Measurements from ENCODE around the gene NSMCE4A.
"Not testable (repeated sequence)": the region's sequence is repeated elsewhere in the genome, so short reads cannot be mapped to it uniquely, and the experiment has no call there.

Gene NSMCE4A

GRCh38 chr10:121974535-121975294 is at the start of gene NSMCE4A:
Gene NSMCE4A, minus strand, starts transcription at chr10:121975217. Its CDS starts 52 bp downstream, at chr10:121975165.
- in situ Hi-C loops (cut with HindIII; ENCODE audit: low sequenced_read_pairs) = no loop called here

GRCh38 chr10:122023257-122023656 is 48.2 kb upstream of the NSMCE4A start:
- in situ Hi-C loops (cut with HindIII; ENCODE audit: low sequenced_read_pairs) = not testable (repeated sequence)

GRCh38 chr10:122022276-122022675 is 47.3 kb upstream of the NSMCE4A start:
- in situ Hi-C loops (cut with HindIII; ENCODE audit: low sequenced_read_pairs) = no loop called here

DNA sequence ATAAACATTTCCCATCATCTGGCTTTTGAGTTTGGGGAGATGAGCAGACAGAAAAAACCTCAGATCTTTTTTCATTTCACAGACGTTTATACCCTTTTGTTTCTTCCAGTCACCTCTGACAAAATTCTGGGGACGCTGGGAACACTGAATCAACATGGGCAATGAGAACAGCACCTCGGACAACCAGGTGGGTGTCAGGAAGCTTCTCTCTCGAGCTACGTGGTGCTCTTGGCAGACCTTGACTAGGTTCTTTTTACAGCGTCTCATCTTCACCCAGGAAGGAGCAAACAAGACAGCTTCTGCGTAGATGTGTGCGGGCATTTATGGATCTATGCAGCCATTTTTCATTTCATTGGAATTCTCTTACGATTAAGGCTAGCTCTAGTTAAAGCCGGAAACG is 46.8 kb upstream of the NSMCE4A start:
- in situ Hi-C loops (cut with HindIII; ENCODE audit: low sequenced_read_pairs) = no loop called here

- in situ Hi-C loops (cut with HindIII; ENCODE audit: low sequenced_read_pairs) = no loop called here
Measured at GRCh38 chr10:122021379-122021778, 46.4 kb upstream of the NSMCE4A start.

DNA sequence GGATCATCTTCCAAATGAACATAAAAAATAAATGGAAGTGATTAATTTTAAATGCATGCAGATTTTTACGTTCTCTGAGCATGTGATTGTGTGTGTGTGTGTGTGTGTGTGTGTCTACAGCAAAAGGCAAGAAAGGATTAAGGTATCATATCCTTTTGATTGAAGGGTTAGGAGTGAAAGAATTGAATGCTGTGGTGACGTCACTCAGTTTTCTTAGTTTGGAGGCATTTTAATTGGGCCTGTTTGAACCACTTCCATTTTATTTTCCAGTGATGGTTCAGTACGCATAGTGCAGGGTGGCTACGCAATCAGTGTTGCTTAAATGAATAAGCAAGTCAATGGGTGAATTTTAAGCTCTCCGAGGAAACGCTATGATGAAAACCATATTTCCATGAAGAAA is 45.2 kb upstream of the NSMCE4A start:
- in situ Hi-C loops (cut with HindIII; ENCODE audit: low sequenced_read_pairs) = no loop called here

DNA sequence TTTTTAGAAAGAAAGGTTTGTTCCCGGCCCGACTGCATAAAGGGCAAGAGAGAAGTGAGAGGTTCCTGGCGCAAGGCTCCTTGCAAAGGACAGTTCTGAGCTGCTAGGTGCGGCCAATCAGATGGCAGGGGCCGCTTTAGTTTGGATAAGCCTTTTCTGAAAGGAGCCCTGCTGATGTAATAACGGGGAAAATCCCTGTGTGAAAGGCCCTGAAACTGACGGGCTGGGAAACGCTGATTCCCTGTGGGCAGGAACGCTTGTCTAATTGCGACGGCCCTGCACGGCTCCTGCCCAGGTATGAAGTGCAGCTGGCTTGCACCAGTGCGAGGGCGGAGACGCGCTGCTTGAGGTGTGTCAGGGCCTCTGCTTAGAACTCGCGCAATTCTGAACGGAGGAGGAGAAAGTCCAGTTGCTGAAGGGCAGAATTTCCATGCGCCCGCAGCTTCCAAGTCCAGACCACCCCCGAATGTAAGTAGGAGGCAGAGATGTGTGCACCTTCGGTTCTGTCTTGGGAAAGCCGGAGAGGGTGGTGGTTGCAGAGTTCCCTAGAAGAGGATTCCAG is 44.5 kb upstream of the NSMCE4A start:
- in situ Hi-C loops (cut with HindIII; ENCODE audit: low sequenced_read_pairs) = no loop called here

DNA sequence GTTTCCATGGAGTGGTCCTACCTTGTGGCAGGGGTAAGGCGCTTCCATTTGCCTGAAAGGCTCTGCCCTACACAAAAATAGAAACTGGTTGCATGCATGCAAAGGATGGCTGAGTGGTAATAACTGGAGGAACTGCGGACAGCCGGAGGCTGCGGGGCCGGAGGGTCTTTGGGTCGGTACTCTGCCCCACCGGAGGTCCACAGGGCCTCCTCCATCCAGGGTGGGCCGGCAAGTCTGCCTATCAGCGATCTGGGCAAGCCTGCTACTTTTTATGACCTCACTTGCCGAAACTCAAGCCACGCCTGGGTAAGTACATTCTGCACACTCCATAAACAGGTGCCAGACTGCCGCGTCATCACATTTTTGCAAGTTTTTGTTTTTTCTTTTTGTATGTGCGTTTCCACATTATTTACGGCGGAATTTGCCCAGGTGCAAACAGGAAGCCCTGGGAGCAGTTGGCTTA is 44.0 kb upstream of the NSMCE4A start:
- in situ Hi-C loops (cut with HindIII; ENCODE audit: low sequenced_read_pairs) = no loop called here

DNA sequence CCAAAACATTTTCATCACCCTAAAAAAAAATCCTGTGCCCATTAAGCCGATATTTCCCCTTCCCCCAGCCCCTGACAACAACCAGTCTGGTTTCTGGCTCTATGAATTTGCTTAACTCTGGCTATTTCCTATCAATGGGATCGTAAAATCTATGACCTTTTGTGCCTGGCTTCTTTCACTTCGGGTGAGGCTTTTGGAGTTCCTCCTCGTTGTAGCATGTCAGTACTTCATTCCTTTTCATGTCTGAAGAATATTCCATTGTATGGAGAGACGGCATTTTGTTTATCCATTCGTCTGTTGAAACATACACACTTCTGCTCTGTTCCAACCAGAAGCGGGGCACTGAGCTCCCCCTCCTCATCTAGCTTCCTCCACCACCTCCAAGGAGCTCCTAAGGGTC is 43.5 kb upstream of the NSMCE4A start:
- in situ Hi-C loops (cut with HindIII; ENCODE audit: low sequenced_read_pairs) = no loop called here

GRCh38 chr10:122017926-122018325 is 42.9 kb upstream of the NSMCE4A start:
- in situ Hi-C loops (cut with HindIII; ENCODE audit: low sequenced_read_pairs) = not testable (repeated sequence)

- in situ Hi-C loops (cut with HindIII; ENCODE audit: low sequenced_read_pairs) = no loop called here
Measured at GRCh38 chr10:122014652-122015248, 39.7 kb upstream of the NSMCE4A start.

GRCh38 chr10:122013311-122013780 is 38.3 kb upstream of the NSMCE4A start:
- in situ Hi-C loops (cut with HindIII; ENCODE audit: low sequenced_read_pairs) = no loop called here

GRCh38 chr10:122012731-122013130 is 37.7 kb upstream of the NSMCE4A start:
- in situ Hi-C loops (cut with HindIII; ENCODE audit: low sequenced_read_pairs) = no loop called here

DNA sequence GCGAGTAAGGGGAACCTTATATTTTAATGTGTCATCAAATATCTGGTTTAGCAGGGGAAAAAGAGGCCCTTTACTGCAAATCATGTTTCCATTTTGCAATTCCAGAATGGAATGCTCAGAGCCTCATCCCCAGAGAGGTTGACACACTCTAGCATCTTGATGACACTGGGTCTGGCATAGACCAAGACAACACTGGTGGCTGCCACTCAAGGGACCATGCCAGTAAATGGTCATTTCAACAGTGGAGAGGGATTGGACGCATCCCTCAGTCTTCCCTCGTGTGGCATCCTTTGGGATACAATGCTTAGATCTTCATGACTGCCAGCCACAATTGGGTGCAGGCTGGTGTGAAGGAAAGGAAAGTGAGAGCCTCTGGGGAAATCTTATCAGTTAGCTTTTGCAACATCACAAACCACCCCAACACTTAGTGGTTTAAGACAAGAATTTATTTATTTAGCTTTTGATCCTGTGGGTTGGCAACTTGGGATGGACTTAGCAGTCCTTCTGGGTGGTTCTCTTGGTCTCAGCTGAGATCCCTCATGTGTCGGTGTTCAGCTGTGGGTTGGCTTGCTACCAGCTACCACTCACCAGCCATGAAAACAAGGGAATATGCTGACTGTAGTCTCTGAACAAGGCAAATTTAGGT is 35.5 kb upstream of the NSMCE4A start:
- in situ Hi-C loops (cut with HindIII; ENCODE audit: low sequenced_read_pairs) = no loop called here

- in situ Hi-C loops (cut with HindIII; ENCODE audit: low sequenced_read_pairs) = no loop called here
Measured at GRCh38 chr10:122007415-122007814, 32.4 kb upstream of the NSMCE4A start.

DNA sequence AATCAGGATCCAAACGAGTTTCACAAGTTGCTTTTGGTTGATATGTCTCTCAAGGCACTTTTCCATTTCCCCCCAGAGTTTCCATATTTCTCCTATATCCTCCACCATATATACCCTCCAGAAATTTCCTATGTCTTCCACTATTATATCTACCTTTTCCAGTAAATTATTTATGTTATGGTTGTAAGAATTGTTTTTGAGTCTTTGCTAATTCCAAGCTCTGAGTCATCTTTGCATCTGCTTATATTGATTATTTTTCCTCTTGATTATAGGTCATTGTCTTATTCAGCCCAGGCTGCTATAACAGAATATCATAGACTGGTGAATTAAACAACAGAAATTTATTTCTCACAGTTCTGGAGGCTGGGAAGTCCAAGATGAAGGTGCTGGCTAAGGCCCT is 26.7 kb upstream of the NSMCE4A start:
- in situ Hi-C loops (cut with HindIII; ENCODE audit: low sequenced_read_pairs) = no loop called here

- in situ Hi-C loops (cut with HindIII; ENCODE audit: low sequenced_read_pairs) = no loop called here
Measured at GRCh38 chr10:121999301-121999700, 24.3 kb upstream of the NSMCE4A start.

- in situ Hi-C loops (cut with HindIII; ENCODE audit: low sequenced_read_pairs) = no loop called here
Measured at GRCh38 chr10:121998462-121998861, 23.4 kb upstream of the NSMCE4A start.

GRCh38 chr10:121994429-121994941 is 19.5 kb upstream of the NSMCE4A start:
- in situ Hi-C loops (cut with HindIII; ENCODE audit: low sequenced_read_pairs) = no loop called here

GRCh38 chr10:121991727-121992126 is 16.7 kb upstream of the NSMCE4A start:
- in situ Hi-C loops (cut with HindIII; ENCODE audit: low sequenced_read_pairs) = not testable (repeated sequence)

GRCh38 chr10:121990015-121990677 is 15.1 kb upstream of the NSMCE4A start:
- in situ Hi-C loops (cut with HindIII; ENCODE audit: low sequenced_read_pairs) = no loop called here
